DOHH2 (cell line): ENCODE results near the gene PEAK3.

Source experiments
- EZH2phosphoT487 ChIP-seq: fragments of 200-600 bp; sonication (generic); IDR thresholded peaks from 2 replicates; pipeline ENCODE4 v1.6.1; 2017; ENCODE audit warnings: borderline replicate concordance, mild to moderate bottlenecking, antibody characterized with exemption, low read length, moderate library complexity, mixed read lengths
- TF ChIP-seq, protein P1 (sequence below): fragments of 200-600 bp; sonication (generic); IDR thresholded peaks from one replicate; pipeline ENCODE4 v1.5.1; 2014; ENCODE audit warnings: antibody characterized with exemption, mild to moderate bottlenecking, low read depth, low read length; ENCODE audit not compliant: poor library complexity, severe bottlenecking

DNA sequence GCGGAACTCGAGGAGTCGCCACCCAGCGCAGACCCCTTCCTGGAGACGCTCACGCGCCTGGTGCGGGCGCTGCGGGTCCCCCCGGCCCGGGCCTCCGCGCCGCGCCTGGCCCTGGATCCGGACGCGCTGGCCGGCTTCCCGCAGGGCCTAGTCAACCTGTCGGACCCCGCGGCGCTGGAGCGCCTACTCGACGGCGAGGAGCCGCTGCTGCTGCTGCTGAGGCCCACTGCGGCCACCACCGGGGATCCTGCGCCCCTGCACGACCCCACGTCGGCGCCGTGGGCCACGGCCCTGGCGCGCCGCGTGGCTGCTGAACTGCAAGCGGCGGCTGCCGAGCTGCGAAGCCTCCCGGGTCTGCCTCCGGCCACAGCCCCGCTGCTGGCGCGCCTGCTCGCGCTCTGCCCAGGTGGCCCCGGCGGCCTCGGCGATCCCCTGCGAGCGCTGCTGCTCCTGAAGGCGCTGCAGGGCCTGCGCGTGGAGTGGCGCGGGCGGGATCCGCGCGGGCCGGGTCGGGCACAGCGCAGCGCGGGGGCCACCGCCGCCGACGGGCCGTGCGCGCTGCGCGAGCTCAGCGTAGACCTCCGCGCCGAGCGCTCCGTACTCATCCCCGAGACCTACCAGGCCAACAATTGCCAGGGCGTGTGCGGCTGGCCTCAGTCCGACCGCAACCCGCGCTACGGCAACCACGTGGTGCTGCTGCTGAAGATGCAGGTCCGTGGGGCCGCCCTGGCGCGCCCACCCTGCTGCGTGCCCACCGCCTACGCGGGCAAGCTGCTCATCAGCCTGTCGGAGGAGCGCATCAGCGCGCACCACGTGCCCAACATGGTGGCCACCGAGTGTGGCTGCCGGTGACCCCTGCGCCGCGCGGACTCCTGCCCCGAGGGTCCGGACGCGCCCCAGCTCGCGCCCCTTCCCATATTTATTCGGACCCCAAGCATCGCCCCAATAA, 30.6 kb downstream of the PEAK3 start:
- TF ChIP-seq, protein P1, sequence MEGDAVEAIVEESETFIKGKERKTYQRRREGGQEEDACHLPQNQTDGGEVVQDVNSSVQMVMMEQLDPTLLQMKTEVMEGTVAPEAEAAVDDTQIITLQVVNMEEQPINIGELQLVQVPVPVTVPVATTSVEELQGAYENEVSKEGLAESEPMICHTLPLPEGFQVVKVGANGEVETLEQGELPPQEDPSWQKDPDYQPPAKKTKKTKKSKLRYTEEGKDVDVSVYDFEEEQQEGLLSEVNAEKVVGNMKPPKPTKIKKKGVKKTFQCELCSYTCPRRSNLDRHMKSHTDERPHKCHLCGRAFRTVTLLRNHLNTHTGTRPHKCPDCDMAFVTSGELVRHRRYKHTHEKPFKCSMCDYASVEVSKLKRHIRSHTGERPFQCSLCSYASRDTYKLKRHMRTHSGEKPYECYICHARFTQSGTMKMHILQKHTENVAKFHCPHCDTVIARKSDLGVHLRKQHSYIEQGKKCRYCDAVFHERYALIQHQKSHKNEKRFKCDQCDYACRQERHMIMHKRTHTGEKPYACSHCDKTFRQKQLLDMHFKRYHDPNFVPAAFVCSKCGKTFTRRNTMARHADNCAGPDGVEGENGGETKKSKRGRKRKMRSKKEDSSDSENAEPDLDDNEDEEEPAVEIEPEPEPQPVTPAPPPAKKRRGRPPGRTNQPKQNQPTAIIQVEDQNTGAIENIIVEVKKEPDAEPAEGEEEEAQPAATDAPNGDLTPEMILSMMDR, result no peak
- TF ChIP-seq EZH2phosphoT487, result no peak
